ENCODE data around the gene TMA16. TPM values are rescaled to one million over a fixed set of nuclear protein-coding genes. Genes with fewer than 3 reads are reported as not detected.
A peak's percentile ranks its signal among the peaks of the same experiment; 100 is the strongest.
"Not testable (repeated sequence)": the region's sequence is repeated elsewhere in the genome, so short reads cannot be mapped to it uniquely, and the experiment has no call there.

Gene TMA16
- total RNA-seq, 1 experiment from 2014 or later: 43.8 TPM

GRCh38 chr4:163493643-163494359 lies 689 bp upstream of the TMA16 start:
- in situ Hi-C loops (cut with HindIII; ENCODE audit: low pct_unique_long_range_greater_than_20kb, low sequenced_read_pairs): no loop called here
- no peak for DNase-seq (ENCODE audit: low read depth)

DNA sequence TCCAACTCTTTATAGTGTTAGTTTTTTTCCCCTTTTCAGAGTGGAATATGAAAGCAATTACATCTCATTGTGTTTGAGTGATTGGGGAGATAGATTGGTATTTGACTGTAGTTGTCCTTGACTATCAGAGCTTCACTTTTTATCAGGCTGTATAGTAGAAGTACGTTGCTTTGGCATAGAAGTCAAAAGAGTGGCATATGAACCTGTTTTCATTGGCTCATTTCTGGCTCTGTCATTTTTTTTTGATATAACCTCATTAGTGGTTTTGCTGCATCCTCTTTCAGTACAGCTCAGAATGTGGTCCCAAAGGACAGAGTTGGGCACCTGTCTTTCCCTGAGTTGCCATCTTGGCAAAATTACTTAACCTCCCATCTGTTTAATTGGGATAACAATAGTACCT lies 1.4 kb downstream of the TMA16 start:
- DNase-seq (ENCODE audit: low read depth): peak; percentile 8
- in situ Hi-C loops (cut with HindIII; ENCODE audit: low pct_unique_long_range_greater_than_20kb, low sequenced_read_pairs): no loop called here

GRCh38 chr4:163500586-163500985 lies 6.1 kb downstream of the TMA16 start:
- in situ Hi-C loops (cut with HindIII; ENCODE audit: low pct_unique_long_range_greater_than_20kb, low sequenced_read_pairs): no loop called here
- no peak for DNase-seq (ENCODE audit: low read depth)

DNA sequence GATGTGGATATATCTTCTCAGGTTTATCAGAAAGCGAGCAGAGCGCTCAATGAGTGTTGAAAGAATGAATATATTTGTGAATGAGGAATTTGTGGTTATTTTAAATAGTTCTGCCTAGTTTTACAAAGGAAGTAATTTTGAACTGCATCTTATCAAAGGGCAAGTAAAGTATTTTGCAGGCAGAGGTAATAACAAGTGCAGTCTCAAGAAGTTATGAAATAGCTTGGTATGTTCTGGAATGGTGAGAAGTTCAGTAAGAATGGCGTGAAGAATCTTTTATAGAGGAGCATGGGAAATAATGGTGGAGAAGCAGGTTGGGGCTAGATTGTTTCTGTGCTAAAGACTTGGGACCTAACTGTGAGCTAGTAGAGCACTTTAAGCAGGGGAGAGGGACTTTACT lies 10.9 kb downstream of the TMA16 start:
- DNase-seq (ENCODE audit: low read depth): no peak
- in situ Hi-C loops (cut with HindIII; ENCODE audit: low pct_unique_long_range_greater_than_20kb, low sequenced_read_pairs): no loop called here

- in situ Hi-C loops (cut with HindIII; ENCODE audit: low pct_unique_long_range_greater_than_20kb, low sequenced_read_pairs): no loop called here
- DNase-seq (ENCODE audit: low read depth): no peak
These were observed 20.7 kb downstream of the TMA16 start for GRCh38 chr4:163515198-163515597.

DNA sequence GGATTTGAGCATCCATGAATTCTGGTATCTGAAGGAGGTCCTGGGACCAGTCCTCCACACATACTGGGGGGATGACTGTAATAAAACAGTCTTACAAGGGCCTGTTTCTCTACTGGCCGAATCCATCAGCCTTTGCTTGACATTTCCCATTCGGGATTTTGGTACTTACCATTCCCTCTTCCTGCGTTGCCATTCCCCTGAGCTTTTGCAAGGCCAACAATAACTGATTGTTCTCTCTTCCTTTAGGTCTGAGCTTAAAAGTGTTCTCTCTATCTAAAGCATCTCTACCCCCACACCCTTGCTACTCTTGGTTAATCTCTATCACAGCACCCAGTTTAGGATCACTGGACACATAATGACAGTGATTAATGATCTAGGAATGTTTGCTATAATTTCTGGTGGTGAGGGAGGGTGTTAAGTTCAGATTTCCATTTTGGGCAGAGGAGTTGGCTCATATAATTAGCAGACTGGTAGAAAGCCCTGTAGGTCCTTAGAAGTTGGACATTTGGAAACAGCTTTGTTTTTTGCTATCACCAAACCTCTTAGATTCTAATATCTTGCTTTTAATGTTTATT lies 29.4 kb downstream of the TMA16 start:
- in situ Hi-C loops (cut with HindIII; ENCODE audit: low pct_unique_long_range_greater_than_20kb, low sequenced_read_pairs): no loop called here
- peak; percentile 30 for DNase-seq (ENCODE audit: low read depth)

DNA sequence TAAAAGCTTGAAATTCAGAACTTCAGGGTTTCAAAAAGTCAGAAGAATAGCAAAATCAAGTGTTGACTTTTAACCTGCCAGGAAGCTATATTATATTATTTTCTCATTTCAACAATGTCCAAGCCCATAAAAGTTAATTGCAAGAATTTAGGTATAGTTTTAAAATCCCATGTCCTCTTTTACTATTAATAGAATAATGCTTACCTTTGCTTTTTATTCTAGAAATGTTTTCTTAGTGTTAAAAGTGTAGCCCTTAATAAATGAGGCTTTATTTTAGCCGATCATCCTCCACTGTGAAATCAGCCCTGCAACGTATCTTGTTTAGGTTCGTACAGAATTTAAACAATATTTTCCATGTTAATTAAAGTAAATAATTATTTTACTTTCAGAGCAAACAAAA lies 31.5 kb downstream of the TMA16 start:
- in situ Hi-C loops (cut with HindIII; ENCODE audit: low pct_unique_long_range_greater_than_20kb, low sequenced_read_pairs): no loop called here
- no peak for DNase-seq (ENCODE audit: low read depth)

DNA sequence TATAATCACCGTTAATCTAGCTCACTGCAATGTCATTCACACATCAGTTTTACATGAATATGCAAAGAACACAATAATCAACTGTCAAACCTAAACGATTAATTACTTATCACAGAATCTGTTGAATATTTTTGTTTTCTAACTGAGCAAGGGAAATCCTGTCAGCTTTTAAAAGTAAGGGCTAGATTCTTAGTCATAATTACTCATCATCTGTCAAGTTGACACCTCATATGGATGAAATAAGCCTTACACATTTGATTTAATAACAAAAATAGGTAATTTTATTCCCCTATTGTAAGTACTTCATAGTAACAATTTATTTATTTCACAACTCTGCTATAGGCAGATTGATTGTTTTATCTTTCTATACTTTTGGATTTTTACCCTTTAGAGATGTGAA lies 32.7 kb downstream of the TMA16 start:
- in situ Hi-C loops (cut with HindIII; ENCODE audit: low pct_unique_long_range_greater_than_20kb, low sequenced_read_pairs): no loop called here
- no peak for DNase-seq (ENCODE audit: low read depth)

DNA sequence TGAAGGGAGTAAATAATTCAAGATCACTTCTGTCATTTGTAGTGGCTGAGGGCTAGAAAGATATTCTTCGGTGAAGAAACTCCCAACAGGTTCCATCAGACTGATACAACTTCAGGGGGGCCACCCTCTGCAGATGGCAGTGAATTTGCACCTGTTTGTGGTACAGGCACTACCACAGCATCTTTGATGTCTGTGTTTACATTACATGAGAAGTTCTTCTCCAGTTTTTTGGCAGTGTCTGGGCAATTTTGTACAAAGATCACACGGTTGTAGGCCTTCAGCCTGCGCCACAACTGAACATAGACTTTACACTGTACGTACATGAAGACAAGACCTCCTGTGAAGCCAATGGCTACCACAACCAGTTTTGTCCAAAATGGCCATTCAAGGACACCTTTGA lies 34.2 kb downstream of the TMA16 start:
- in situ Hi-C loops (cut with HindIII; ENCODE audit: low pct_unique_long_range_greater_than_20kb, low sequenced_read_pairs): no loop called here
- DNase-seq (ENCODE audit: low read depth): no peak

GRCh38 chr4:163534056-163534455 lies 39.6 kb downstream of the TMA16 start:
- DNase-seq (ENCODE audit: low read depth): no peak
- in situ Hi-C loops (cut with HindIII; ENCODE audit: low pct_unique_long_range_greater_than_20kb, low sequenced_read_pairs): no loop called here

DNA sequence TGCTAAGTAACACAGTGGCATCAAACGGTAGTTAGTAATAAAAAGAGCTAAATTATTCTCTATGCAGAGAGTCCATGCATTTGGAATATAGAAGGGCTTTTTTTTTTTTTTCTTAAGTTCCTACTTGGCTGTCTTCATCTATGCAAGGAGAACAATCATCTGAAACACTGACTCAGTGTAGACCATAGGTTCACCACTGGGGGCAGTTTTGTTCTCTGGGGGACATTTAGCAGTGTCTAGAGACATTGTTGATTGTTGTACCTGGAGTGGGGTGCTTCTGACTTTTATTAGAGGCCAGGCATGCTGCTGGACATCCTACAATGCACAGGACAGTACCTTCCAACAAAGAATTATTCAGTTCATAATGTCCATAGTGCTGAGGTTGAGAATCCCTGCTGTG lies 41.2 kb downstream of the TMA16 start:
- in situ Hi-C loops (cut with HindIII; ENCODE audit: low pct_unique_long_range_greater_than_20kb, low sequenced_read_pairs): no loop called here
- no peak for DNase-seq (ENCODE audit: low read depth)

DNA sequence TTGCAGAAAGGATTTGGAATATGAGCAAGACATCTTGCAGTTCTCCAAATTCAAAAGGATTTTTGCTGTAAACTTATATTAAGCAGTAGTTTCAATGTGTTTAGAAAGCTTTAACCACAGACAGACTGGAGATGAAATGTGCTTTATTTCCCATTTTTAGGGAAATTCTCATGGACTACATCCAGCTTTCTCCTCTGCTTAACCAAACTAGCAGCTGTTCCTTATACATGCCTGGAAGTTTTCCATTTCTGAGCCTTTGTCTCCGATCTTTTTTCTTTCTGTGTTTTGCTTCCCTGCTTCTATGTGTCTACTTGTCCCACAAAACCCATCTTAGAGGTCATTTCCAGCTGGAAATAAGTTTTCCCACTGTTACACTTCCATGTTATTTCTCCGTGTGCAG lies 41.6 kb downstream of the TMA16 start:
- in situ Hi-C loops (cut with HindIII; ENCODE audit: low pct_unique_long_range_greater_than_20kb, low sequenced_read_pairs): no loop called here
- no peak for DNase-seq (ENCODE audit: low read depth)

- in situ Hi-C loops (cut with HindIII; ENCODE audit: low pct_unique_long_range_greater_than_20kb, low sequenced_read_pairs): no loop called here
- no peak for DNase-seq (ENCODE audit: low read depth)
These were observed 42.6 kb downstream of the TMA16 start for GRCh38 chr4:163537114-163537513.

- DNase-seq (ENCODE audit: low read depth); in situ Hi-C loops (cut with HindIII; ENCODE audit: low pct_unique_long_range_greater_than_20kb, low sequenced_read_pairs): not testable (repeated sequence)
These were observed 44.3 kb downstream of the TMA16 start for GRCh38 chr4:163538820-163539219.

- in situ Hi-C loops (cut with HindIII; ENCODE audit: low pct_unique_long_range_greater_than_20kb, low sequenced_read_pairs): no loop called here
- DNase-seq (ENCODE audit: low read depth): no peak
These were observed 46.0 kb downstream of the TMA16 start for GRCh38 chr4:163540448-163540847.

DNA sequence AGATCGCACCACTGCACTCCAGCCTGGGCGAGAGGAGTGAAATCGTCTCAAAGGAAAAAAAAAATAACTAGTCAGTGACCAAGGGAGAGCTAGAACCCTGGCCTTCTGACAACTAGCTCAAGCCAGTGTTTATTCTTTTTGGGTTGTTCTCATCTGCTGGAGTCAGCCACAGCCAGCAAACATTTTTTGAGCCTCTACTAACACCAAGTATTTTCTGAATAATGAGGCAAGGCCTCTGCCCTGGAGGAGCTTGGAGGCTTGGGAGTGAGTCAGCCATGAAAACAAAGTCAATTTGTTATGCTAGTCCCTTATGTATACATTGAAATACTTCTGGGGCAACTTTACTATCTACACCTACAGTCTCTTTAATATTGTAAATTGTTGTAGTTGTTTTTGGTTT lies 46.5 kb downstream of the TMA16 start:
- in situ Hi-C loops (cut with HindIII; ENCODE audit: low pct_unique_long_range_greater_than_20kb, low sequenced_read_pairs): no loop called here
- peak; percentile 61 for DNase-seq (ENCODE audit: low read depth)

DNA sequence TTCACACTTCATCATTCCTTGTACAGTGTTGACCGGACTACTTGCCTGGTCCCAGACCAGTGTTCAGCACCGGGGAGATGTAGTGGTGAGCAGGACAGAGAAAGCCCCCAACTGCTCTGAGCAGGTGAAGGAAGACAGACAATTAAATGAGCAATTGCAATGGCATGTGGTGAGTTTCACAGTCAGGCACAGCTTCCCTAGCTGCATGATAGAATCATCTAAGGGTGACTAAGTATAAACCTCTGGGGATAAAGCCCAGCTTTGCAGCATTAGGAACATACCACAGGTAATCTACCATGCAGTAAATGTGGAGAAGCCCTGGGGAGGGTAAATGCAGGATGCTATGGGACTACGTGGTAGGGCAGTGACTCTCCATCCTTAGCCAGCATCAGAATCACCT lies 47.8 kb downstream of the TMA16 start:
- in situ Hi-C loops (cut with HindIII; ENCODE audit: low pct_unique_long_range_greater_than_20kb, low sequenced_read_pairs): no loop called here
- DNase-seq (ENCODE audit: low read depth): peak; percentile 61

- DNase-seq (ENCODE audit: low read depth): peak; percentile 31
- in situ Hi-C loops (cut with HindIII; ENCODE audit: low pct_unique_long_range_greater_than_20kb, low sequenced_read_pairs): no loop called here
These were observed 50.0 kb downstream of the TMA16 start for GRCh38 chr4:163544407-163545038.

GRCh38 chr4:163548481-163549243 lies 54.2 kb downstream of the TMA16 start:
- in situ Hi-C loops (cut with HindIII; ENCODE audit: low pct_unique_long_range_greater_than_20kb, low sequenced_read_pairs): no loop called here
- peak; percentile 47 for DNase-seq (ENCODE audit: low read depth)
